Iris pigment epithelial cell (primary cell): ENCODE results near the gene FKBP2.

ENCODE experiments used
- DNase-seq: peaks from one replicate; pipeline ENCODE4 v3.0.0-alpha.2; 2011; ENCODE audit warnings: low read depth

The FKBP2 gene

GRCh38 chr11:64219755-64220154, 21.1 kb upstream of the FKBP2 start:
- DNase-seq: no peak

GRCh38 chr11:64220271-64220670, 20.6 kb upstream of the FKBP2 start:
- DNase-seq: no peak

DNA sequence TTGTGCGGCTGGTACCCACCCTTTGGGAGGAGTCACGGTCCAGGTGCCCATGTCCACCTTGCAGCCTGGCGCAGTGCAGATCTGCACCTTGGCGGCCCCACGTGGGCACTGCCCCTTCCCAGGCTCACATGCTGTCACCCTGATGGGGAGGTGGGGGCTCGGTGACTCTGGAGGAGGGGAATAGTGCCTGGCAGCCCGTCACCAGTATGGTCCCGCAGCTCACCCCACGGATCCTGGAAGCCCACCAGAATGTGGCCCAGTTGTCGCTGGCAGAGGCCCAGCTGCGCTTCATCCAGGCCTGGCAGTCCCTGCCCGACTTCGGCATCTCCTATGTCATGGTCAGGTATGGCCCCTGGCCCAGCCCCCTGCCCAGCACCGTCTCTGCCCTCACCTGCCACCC, 20.1 kb upstream of the FKBP2 start:
- no peak for DNase-seq

- DNase-seq: no peak
Observed at GRCh38 chr11:64222651-64223000, 18.3 kb upstream of the FKBP2 start.

GRCh38 chr11:64223001-64223651, 17.8 kb upstream of the FKBP2 start:
- DNase-seq: no peak

- peak; percentile 25 for DNase-seq
Observed at GRCh38 chr11:64224151-64224890, 16.6 kb upstream of the FKBP2 start.

DNA sequence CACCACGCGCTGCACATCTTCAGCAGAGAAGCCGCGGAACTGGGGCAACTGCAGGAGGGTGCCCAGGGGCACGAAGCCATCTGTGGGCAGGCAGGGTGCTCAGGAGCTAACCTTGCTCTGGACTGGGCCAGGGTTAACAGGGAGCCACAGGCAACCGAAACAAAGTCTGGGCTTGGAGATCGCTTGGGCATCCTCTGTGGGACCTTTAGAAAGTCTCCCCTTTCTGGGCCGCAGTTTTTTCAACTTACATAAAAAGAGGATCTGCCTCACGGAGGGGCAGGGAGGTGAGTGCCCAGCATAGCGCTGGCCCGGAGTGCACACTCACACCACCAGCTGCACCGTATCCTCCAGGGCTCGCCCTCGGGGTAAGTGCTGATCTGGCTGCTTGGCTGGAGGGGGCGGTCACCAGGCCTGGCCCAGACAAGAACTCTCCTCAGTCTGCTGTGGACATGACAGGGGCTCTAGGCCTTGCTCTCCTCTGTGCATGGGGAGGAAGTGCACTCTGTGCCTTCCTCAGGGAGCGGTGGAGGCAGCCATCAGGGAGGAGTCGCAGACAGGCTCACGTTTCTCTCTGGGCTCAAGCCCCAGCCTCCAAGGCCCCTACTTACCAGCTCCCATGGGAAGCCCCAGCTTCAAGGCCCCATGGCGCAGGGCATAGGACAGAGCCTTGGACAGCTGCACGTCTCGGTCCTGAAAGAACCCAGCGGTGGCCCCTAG, 15.8 kb upstream of the FKBP2 start:
- no peak for DNase-seq

- DNase-seq: peak; percentile 78
Observed at GRCh38 chr11:64225608-64226506, 15.0 kb upstream of the FKBP2 start, which contains the start of the genes NUDT22 and TRPT1. TSS of gene NUDT22 (plus strand) at chr11:64226274. CDS start at chr11:64226653, 379 bp downstream. TSS of gene TRPT1 (minus strand) at chr11:64226186. CDS start at chr11:64225860, 326 bp downstream.

DNA sequence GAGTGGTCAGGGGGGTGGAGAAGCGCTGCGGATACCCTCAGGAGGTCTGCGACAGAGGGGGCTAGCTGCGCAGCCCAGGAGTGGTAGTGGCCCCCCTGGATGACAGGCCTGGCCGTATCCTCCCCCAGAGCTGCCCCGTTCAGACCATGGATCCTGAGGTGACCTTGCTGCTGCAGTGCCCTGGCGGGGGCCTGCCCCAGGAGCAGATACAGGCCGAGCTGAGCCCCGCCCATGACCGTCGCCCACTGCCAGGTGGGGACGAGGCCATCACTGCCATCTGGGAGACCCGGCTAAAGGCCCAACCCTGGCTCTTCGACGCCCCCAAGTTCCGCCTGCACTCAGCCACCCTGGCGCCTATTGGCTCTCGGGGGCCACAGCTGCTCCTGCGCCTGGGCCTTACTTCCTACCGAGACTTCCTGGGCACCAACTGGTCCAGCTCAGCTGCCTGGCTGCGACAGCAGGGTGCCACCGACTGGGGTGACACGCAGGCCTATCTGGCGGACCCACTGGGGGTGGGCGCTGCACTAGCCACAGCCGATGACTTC, 14.3 kb upstream of the FKBP2 start:
- no peak for DNase-seq

GRCh38 chr11:64227405-64227956, 13.4 kb upstream of the FKBP2 start:
- DNase-seq: no peak

GRCh38 chr11:64229090-64229743, 11.7 kb upstream of the FKBP2 start:
- DNase-seq: no peak

GRCh38 chr11:64229744-64230170, 11.1 kb upstream of the FKBP2 start:
- no peak for DNase-seq

DNA sequence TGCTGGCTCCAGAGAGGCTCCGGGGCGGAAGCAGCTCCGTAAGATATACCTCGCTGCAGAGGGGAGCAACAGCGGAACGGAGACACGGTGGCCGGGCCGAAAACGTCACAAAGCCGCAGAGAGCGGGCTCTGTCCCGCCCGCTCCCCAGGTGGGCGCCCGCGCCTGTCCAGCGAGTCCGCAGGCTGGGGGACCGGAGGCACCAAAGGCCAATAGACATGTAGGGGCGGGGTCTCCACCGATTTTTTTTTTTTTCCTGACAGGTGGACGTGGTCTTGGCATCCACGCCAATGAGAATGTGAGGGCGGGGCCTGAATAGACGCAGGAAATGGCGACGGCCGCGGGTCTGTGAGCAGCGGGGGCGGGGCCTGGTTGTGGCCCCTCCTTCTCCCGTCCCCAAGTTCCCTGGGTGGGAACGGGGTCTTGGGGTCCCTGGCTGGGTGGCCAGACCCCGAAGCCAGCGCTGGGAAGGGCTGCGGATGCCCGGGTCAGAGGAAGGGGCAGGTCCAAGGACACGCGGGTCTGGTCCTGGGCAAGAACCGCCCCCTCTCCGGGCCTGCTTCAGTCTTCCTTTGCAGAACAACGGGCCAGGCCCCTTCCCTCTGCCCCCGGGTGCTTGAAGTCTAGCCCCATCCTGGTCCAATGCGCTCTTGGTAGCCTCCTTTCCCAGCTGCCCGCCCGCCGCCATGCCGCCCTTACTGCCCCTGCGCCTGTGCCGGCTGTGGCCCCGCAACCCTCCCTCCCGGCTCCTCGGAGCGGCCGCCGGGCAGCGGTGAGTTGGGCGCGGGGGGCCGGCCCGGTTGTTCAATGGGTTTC, 10.5 kb upstream of the FKBP2 start, which contains the start of gene DNAJC4:
Gene DNAJC4 (plus strand): TSS at position 378 of the 814 bp plus-strand sequence. CDS start 307 bp downstream, at position 685.
- DNase-seq: peak; percentile 87

DNA sequence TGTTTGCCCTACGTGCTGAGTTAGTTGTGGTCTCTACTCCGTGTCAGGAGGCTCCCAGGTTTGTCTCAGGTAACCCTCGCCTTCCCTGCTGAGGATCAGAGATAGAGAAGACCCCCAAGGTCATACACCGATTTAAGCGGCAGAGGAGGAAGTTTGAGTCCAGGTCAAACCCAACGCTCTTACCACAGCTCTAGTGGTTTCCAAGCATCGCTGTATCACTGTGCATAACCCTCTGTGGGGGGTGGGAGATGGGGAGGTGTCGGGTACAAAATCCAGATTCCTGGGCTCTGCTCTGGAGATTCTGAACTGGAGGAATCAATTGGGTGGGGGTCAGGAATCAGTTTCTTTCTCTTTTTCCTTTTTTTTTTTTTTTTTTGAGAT, 9.9 kb upstream of the FKBP2 start:
- no peak for DNase-seq

- DNase-seq: no peak
Observed at GRCh38 chr11:64231546-64231945, 9.3 kb upstream of the FKBP2 start.

DNA sequence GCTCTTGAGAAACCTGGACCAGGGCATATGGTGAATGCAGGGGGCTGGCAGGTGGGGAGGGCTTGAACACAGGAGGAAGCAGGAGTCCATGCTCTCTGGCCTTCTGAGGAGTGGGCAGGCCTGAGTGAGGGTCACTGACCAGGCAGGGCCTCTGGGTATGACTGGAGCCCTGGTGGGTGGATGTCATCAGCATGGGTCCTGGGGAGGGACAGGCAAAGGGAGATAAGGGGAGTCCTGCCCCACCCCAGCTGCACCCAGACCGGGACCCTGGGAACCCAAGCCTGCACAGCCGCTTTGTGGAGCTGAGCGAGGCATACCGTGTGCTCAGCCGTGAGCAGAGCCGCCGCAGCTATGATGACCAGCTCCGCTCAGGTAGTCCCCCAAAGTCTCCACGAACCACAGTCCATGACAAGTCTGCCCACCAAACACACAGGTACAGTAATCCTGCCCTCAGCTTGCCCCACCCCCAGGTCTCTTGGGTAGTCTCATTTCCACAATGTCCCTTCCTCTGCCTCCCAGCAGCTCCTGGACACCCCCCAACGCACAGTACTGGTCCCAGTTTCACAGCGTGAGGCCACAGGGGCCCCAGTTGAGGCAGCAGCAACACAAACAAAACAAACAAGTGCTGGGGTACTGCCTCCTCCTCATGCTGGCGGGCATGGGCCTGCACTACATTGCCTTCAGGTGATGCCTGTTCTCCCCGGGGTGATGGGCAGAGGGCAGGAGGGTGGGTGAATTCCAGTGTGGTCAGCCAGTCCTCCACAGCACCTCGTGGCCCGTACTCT, 8.5 kb upstream of the FKBP2 start:
- no peak for DNase-seq

GRCh38 chr11:64232967-64233315, 8.0 kb upstream of the FKBP2 start:
- DNase-seq: no peak

- DNase-seq: no peak
Observed at GRCh38 chr11:64233913-64234586, 6.8 kb upstream of the FKBP2 start, which contains the start of gene VEGFB. TSS of gene VEGFB (plus strand) at chr11:64234584. CDS start at chr11:64234834, 250 bp downstream.
